GM19452 (cell line): ENCODE data around the gene SYTL3.
"Not testable (repeated sequence)": the region's sequence is repeated elsewhere in the genome, so short reads cannot be mapped to it uniquely, and the experiment has no call there.

Experiments
- ATAC-seq: cut with Tn5 transposase; IDR thresholded peaks from one replicate; pipeline ENCODE4 v1.9.1; 2021; ENCODE audit not compliant: unreplicated experiment

The SYTL3 gene

DNA sequence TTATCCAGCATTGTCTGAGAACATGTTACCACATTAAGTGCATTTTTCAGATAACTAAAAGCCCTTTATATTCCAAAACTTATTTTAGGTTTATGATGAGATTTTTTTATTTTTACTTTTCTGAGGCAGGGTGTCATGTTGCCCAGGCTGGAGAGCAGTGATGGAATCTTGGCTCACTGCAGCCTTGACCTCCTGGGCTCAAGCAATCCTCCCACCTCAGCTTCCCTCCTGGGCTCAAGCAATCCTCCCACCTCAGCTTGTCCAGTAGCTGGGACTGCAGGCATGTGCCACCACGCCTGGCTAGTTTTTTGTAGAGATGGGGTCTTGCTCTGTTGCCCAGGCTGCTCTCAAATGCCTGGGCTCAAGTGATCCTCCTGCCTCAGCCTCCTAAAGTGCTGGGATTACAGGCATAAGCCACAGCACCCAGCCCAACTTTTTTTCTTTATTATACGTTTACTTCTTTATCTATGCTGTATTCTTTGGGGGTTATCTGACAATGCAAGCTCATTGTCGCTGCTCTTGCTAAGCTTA, 11.5 kb upstream of the SYTL3 start:
- ATAC-seq = no peak

DNA sequence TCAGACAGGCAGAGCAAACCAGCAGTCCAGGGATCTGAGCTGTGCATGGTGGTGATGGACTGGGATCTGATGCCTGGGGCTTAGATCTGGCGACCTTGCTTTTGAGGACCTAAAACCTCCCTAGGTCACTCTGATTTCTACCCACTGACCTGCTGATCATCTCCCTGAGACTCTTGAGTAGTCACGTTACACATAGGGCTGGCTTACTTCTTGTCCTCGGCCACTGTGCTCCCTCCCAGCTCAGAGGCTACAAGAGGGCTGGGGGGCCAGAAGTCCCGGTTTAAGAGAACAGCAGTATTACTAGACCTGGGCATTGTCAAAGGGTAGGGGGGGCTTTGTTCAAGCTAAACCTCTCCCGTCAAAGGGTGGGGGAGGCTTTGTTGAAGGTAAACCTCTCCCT, 10.8 kb upstream of the SYTL3 start:
- no peak for ATAC-seq

DNA sequence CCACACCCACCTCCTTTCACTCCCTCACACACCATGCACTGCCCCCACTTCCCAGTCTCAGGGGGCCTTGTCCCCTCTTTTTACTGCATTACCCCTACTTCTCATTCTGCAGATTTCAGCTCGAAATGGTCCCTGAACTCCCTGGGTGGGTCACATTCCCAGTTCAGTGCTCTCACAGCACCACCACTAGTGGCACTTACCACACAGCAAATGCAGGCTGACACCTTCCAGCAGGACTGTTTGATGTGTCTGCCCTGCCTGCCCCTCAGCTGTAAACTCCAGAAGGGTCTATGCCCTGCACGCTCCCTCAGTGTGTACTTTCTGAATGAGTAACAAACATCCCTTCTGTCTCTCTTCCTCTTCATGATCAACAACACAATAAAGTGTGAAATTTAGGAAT, 9.3 kb upstream of the SYTL3 start:
- no peak for ATAC-seq

DNA sequence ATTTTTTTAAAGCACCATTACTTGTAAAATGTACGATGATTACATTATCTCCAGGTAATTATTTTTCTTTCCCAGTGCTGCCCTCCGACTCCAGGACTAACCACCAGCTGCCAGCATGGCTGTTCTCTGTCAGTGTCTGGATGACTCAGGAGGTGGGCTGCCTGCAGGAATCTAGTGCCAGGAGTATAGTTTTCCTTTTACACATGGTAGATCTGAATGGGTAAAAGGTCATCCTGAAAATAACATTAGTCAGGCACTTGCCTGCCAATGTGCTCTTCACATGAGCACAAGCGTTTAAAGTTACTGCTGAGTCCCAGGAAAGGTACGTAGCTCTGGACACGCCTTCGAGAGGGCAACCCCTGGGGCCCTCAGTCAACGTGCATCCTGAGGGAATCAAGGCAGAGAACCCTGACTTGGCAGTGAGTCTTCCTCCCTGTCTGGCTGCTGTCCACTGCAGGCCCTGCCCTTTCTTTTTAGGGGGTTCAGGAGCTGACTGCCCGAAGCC, 7.7 kb upstream of the SYTL3 start:
- no peak for ATAC-seq

DNA sequence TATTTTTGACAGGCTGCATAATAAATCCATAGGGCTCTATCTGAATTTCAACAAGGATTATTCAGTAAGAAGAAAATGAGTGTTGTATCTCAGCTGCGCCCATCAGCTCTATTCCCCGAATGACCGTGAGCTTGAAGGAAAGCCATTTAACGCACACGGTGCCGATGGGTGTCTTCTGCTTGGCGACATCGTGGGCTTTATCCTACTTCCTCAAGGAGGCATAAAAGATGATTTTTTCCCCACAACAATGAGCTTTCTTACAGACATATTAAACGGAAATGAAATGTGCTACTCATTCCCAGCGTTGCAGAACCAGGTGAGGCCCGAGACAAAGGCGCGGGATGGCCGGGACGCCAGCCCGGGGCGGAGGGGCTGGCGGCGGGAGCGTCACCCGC, 6.0 kb upstream of the SYTL3 start:
- ATAC-seq = no peak

DNA sequence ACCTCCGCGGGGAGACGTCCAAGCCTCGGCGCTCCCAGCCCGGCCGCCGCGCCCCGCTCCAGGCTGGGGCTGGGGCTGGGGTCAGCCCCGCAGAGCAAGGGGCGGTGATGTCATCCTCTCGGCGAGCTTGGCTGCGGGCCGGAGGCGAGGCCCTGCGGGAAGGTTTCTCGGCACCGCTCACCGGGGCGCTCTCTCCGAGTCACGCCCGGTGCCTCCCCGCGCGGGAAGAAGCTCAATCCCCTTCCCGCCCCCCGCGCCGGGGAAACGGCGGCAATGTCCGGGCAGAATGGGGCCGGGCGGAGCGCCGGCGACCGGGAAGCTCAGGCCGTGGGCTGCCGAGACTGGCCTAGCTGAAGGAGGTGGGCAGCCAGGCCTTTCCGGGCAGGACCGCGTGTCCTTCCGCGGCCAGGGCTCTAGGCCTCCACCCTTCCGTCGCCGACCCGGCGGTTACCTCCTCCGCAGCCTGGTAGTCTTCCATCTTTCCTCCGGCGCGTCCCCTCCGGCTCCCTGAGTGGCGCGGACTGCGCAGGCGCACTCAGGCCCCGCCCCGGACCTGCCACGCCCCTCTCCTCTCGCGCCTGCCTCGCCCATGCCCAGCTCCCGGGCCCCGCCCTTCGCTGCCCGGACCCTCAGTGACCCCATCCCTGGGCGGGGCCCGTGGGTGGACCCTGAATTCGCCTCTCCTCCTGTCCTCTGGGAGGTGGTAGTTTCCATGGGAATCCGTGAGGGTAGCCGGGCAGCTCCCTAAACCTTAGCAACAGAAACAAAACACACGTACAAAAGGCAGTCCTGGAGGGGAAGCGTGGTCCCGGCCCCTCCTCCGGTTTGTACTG, 5.4 kb upstream of the SYTL3 start, which contains the start of gene DYNLT1:
TSS of gene DYNLT1 (minus strand) at position 513 of the 833 bp plus-strand sequence. CDS start at position 478, 35 bp downstream.
- ATAC-seq = peak; percentile 63

DNA sequence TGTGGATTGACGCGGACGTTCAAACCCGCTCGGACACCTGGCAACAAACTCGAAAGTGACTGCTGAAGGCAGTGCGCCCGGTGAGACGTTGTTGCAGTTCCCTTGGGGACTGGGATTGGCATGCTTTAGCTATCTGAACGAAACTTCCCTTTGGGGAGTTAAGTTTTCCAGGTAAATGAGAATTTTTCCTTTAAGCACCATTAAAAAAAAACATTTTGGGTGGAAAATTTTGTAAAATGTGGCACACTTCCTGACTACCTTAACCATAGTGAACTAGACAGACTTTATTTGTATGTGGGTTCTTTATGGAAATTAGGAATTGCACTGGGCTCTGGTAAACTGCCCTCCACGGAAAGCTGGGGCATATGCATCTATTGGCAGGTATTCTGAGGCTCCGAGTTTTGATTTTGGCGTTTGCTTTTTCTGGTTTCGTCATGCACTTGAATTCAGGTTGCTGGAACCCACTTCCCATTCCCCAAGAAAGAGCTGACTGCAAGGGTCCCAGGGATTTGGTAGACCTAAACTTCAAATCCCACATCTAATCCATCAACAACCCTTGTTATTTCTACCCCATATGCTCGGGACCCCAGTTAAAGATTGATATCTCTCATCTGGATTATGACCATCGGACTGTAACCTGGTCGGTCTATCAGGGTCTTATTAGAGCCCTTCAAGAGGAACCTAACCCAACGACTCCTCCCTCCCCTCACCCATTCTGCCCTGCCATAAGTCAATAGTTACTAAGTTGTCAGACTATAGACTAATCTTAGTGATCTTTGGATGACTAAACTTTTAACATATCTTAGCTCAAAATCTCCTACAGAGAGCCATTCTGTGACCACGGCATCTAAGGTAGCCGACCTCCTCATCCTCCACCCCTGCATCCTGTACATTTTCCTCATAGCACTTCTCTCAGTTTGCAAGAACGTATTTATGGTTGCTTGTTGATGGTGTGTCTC, 4.5 kb upstream of the SYTL3 start:
- ATAC-seq = no peak

DNA sequence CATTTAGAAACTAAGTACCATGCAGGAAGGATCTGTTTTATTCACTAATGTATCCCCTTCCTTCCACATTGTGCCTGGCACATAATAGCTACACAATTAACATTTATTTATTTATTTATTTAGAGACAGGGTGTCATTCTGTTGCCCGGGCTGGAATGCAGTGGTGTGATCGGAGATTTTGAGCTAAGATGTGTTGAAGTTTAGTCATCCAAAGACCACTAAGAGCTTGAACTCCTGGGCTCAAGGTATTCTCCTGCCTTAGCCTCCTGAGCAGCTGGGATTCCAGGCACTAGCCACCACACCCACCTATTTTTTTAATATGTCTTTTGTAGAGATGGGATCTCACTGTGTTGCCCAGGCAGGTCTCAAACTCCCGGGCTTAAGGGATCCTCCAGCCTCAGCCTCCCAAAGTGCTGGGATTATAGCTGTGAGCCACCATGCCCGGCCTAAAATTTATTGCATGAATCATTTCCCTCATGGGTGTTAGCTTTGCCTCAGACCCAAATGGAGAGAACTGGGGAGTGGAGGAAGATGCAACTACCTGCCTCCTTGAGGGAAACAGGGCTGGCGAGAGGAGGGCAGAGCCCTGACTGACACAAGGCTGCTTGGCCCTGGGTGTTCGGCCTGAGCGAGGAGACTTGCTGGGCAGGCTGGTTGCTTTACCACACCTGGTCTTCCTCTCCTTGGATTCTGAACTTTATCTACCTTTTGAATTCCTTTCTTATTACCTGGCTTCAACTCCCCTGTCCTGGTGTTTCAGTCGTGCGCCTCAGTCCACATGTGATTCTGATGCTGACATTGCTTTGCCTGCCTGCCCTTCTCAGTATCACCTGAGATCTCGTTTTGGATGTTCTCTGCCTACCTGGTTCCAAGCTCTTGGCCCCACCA, 3.6 kb upstream of the SYTL3 start:
- no peak for ATAC-seq

DNA sequence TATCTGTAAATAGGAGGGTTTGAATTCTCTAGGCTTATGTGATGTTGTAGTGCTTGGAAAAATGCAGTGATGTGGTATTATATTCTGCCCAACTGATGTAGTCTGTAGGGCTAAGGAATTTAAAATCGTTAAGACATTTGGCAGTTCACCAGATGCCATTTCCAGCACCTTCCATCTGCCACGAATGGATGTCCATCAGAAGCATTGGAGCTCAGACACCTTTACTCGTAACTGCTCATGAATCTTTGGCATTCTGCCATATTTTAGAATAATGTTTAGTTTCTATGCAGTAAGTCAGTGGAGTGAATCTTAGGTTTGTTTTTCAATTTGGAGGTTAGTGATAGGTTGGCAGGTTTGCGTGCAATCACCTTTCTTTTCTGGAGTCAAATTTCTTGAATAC, 2.4 kb upstream of the SYTL3 start:
- no peak for ATAC-seq

DNA sequence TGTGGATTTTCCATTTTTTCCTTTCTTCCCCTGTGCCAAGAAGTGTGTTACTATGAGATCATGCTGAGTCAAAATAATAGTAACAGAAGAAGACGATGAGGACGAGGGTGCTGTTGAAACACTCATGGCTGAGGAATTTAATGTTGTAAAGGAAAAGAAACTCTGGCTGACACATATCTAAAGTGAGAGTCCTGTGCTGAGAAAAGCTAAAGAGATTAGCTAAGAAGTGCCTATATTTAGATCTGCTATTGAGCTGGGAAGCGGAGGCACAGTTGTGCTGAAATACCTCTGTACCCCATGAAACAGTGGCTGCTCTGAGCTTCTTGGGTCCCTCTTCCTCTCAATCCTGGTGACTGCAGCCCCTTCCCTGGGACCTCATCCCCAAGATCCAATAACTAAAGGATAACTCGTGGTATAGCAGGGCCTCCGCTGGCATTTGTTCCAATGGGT, 1.1 kb upstream of the SYTL3 start:
- no peak for ATAC-seq

DNA sequence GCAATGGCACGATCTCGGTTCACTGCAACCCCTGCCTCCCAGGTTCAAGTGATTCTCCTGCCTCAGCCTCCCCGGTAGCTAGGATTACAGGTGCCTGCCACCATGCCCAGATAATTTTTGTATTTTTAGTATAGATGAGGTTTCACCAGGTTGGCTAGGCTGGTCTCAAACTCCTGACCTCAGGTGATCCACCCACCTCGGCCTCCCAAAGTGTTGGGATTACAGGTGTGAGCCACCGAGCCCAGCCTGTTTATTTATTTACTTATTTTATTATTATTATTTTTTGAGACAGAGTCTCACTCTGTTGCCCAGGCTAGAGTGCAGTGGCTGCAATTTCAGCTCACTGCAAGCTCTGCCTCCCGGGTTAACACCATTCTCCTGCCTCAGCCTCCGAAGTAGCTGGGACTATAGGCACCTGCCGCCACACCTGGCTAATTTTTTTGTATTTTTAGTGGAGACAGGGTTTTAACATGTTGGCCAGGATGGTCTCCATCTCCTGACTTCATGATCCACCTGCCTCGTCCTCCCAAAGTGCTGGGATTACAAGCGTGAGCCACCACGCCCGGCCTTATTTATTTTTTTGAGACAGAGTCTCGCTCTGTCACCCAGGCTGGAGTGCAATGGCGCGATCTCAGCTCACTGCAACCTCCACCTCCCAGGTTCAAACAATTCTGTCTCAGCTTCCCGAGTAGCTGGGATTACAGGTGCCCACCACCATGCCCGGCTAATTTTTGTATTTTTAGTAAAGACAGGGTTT, 2.3 kb downstream of the SYTL3 start:
- not testable (repeated sequence) for ATAC-seq

DNA sequence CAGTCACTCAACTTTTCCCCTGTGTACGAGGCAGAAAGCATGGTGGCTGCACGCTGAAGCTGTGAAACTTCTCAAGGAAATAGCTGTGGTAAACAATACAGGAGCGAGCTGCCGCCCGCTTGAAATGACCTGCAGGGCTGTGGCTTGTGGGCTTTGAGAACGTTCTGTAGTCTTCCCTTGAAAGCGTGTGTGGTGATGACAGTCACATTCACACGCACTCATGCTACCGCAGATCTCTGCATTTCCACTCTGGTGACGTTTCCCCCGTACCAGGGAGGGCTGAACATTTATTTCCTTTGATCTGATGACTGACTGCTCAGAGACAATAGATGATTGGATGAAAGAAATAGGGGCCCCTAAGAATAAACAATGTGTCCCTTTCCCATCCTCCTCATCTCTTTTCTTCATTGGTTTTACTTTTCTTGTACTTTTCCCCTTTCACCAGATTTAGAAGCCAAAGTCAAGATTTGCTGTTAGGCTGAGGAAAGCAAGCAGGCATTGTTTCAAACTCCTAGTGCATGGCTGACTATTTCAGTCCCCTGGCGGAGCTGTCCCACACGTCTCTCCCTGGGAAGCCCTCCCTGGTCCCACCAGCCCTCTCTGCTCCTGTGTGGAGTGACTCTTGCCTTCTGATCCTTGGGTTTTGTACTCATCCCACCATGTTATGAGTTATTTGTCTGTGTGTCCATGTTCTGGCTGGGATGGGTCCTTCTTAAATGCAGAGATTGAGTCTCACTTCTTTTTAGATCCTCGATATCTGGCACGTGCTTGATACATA, 3.9 kb downstream of the SYTL3 start:
- ATAC-seq = peak; percentile 55

DNA sequence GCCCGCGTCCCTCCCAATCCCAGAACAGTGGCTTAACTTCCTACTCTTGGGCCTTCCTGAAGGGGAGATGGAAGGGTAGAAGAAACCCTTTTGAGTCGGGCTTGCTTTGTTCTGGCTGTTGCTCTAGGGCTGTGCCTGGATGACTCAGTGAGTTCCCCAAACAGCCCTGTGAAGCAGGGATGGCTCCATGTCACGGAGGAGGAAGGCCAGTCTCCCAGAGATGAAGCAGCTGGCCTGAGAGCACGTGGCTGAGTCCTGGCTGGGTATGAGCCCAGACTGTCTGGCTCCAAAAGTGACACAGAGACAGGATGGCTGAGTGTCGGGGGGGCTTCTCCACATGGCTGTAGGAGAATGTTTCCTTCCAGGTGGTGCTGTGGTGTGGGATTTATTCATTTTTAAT, 4.6 kb downstream of the SYTL3 start:
- ATAC-seq = no peak

DNA sequence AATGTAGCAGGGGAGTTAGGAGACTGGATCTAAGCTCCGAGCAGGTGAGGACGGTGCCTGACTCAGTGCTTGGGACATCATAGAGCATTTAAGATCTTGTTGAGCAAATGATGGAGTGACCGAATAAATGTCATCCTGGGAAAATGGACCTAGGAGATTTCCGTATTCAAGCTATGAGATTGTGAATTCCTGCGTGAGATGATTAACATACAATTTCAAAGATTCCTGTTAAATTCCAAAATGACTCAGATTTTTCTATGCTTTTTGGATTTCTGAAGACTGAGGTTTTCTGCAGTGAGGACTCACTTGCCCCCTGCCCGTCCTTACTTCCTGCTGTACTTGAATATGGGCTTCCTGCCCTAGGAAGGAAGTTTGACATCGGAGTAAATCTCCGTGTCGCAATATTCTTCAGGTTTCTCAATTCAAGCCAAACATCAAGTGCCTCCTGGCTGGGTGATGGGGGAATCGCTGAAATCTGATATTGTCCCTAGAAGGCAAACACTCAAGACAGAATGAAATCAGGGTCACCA, 5.2 kb downstream of the SYTL3 start:
- ATAC-seq = no peak

DNA sequence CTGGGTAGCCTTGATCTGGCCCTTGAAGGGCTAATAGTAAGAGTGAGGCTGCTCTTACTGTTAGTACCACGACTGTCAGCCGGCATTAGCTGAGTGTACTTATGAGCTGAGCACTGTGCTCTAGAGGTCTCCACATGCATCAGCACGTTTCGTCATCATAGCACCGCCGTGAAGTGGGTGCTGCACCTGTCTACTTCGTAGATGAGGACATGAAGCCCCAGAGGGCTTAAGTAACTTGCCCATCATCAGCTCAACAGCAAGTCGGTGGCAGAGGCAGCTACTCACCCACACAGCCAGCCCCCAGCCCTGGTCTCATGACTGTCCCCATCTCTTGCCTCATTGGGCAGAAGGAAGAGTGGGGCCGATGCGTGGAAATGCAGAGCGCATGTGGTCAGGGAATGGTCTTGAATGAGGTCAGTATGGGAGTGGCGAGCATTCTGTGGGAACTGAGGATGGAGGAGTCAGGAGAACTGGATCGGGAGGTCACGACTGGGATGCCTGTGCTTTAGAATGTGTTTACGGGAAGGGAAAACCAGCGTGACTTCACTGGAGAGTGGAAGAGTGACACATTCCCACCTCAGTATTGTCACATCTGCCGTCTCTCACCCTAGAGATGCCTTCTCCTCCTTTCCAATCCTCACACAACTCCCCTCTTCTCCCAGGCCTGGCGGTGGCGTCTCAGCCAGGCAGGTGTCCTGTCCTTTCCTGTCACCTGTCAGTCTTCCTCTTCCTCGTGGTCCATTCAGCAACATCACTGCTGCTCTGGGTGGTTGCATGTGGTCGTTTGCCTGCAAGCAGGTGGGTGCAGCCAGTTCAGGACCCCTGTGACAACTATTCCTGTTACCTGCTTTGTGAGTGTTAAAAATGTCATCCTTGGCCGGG, 6.0 kb downstream of the SYTL3 start:
- ATAC-seq = no peak

DNA sequence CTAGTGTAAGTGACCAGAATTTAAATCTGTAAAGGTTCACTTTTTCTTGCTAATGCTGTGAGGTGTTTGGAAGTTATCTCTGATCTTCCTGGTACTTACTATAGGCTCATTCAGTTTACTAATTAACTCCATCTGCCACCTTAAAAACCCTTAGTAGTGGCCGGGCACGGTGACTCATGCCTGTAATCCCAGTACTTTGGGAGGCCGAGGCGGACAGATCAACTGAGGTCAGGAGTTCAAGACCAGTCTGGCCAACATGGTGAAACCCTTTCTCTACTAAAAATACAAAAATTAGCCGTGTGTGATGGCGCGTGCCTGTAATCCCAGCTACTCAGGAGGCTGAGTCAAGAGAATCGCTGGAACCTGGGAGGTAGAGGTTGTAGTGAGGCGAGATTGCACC, 7.1 kb downstream of the SYTL3 start:
- ATAC-seq = not testable (repeated sequence)

DNA sequence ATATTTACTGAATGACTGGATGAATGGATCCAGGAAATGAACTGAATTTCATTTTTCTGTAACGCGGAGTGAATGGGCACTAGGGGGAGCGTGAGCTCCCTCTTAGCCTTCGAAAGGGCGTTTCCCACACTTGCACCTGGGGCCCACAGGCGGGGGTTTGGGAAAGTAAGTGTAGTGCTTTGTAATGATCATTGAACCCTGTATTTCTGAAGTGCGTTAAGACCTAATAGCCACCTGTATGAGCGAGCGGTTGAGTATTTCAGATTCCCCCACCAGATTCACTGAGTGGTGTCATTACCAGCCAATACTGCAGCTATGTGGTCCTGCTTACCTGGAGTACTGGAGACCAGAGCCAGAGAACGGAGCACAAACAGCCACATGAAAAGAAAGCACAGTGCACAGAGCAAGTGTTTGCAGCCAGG, 10.5 kb downstream of the SYTL3 start:
- ATAC-seq = no peak
